ENCODE results near the gene CASZ1.

GRCh38 chr1:10728595-10729410 lies 67.6 kb downstream of the CASZ1 start:
- TF ChIP-seq EGR1 (IDR thresholded peaks at IDR 0.05) = no peak
- no peak for TF ChIP-seq TAF1 (IDR thresholded peaks at IDR 0.05; ENCODE audit: low read depth)

Data from Ishikawa (cell line).